GM19395 (cell line): Measurements from ENCODE around the gene AMPH.

ENCODE experiments used
- ATAC-seq: cut with Tn5 transposase; IDR thresholded peaks from one replicate; pipeline ENCODE4 v1.9.1; 2021; ENCODE audit warnings: mild to moderate bottlenecking, moderate library complexity; ENCODE audit not compliant: unreplicated experiment

AMPH gene

GRCh38 chr7:38465956-38466355, 165.2 kb downstream of the AMPH start:
- ATAC-seq = no peak

GRCh38 chr7:38463277-38464225, 167.6 kb downstream of the AMPH start:
- ATAC-seq = peak; percentile 96

GRCh38 chr7:38462819-38463218, 168.4 kb downstream of the AMPH start:
- ATAC-seq = no peak

GRCh38 chr7:38461887-38462286, 169.3 kb downstream of the AMPH start:
- ATAC-seq = no peak

- no peak for ATAC-seq
These were observed 177.3 kb downstream of the AMPH start for GRCh38 chr7:38453826-38454225.

- no peak for ATAC-seq
These were observed 178.0 kb downstream of the AMPH start for GRCh38 chr7:38453168-38453567.

- no peak for ATAC-seq
These were observed 178.5 kb downstream of the AMPH start for GRCh38 chr7:38452681-38453108.

GRCh38 chr7:38451840-38452239, 179.3 kb downstream of the AMPH start:
- ATAC-seq = no peak

- no peak for ATAC-seq
These were observed 182.5 kb downstream of the AMPH start for GRCh38 chr7:38448584-38449234.

- no peak for ATAC-seq
These were observed 183.1 kb downstream of the AMPH start for GRCh38 chr7:38448054-38448453.

GRCh38 chr7:38438970-38439369, 192.2 kb downstream of the AMPH start:
- ATAC-seq = no peak

- ATAC-seq = no peak
These were observed 198.5 kb downstream of the AMPH start for GRCh38 chr7:38432671-38433070.

GRCh38 chr7:38432080-38432479, 199.1 kb downstream of the AMPH start:
- no peak for ATAC-seq

GRCh38 chr7:38429057-38429456, 202.1 kb downstream of the AMPH start:
- ATAC-seq = no peak

GRCh38 chr7:38428041-38428440, 203.1 kb downstream of the AMPH start:
- ATAC-seq = no peak

- no peak for ATAC-seq
These were observed 203.8 kb downstream of the AMPH start for GRCh38 chr7:38427279-38427955.

- peak; percentile 83 for ATAC-seq
These were observed 205.7 kb downstream of the AMPH start for GRCh38 chr7:38425509-38425908.

- ATAC-seq = no peak
These were observed 206.3 kb downstream of the AMPH start for GRCh38 chr7:38424750-38425463.

GRCh38 chr7:38413784-38414183, 217.4 kb downstream of the AMPH start:
- peak; percentile 85 for ATAC-seq

- ATAC-seq = no peak
These were observed 219.8 kb downstream of the AMPH start for GRCh38 chr7:38411404-38411803.

GRCh38 chr7:38410056-38410455, 221.1 kb downstream of the AMPH start:
- no peak for ATAC-seq
